Kidney (tissue), 14 donors: ENCODE measurements around the gene SP3. TPM values are rescaled to one million over a fixed set of nuclear protein-coding genes. Genes with fewer than 3 reads are reported as not detected.

Source experiments
- DNase-seq, 5 donors: peaks; one replicate each; pipeline ENCODE4 v3.0.0-alpha.2; 2013 to 2020
- FAIRE-seq: peaks from 2 replicates; lab custom pipeline; 2012; peaks lifted over from hg19 to GRCh38; lab: Jason Lieb, UNC
- H3K27ac ChIP-seq, 2 donors: one replicate each; pipeline ENCODE4 v1.7.0; 2013; ENCODE audit warnings: low read depth in 2 of 2, low read length in 2 of 2, inconsistent platforms in 1 of 2
- H3K27me3 ChIP-seq: one replicate; pipeline ENCODE4 v1.7.1; 2013; ENCODE audit warnings: low read length, inconsistent platforms; ENCODE audit not compliant: control insufficient read depth, insufficient read depth
- H3K36me3 ChIP-seq, 3 donors: one replicate each; pipeline versions ENCODE4 v1.7.0 to v1.7.1; 2013; ENCODE audit warnings: low read length in 3 of 3, control low read depth in 1 of 3, inconsistent platforms in 1 of 3; ENCODE audit not compliant: insufficient read depth in 3 of 3, control insufficient read depth in 2 of 3
- H3K4me1 ChIP-seq, 3 donors: one replicate each; pipeline versions ENCODE4 v1.7.0 to v1.7.1; 2013; ENCODE audit warnings: low read length in 3 of 3, inconsistent platforms in 1 of 3, low read depth in 1 of 3; ENCODE audit not compliant: control insufficient read depth in 2 of 3, insufficient read depth in 2 of 3
- H3K4me3 ChIP-seq, 3 donors: one replicate each; pipeline versions ENCODE4 v1.7.0 to v1.8.1; 2013; ENCODE audit warnings: low read length in 3 of 3, control low read depth in 1 of 3, inconsistent platforms in 1 of 3
- H3K9ac ChIP-seq, 3 donors: one replicate each; pipeline versions ENCODE4 v1.7.0 to v1.7.1; 2013; ENCODE audit warnings: low read length in 3 of 3, control low read depth in 1 of 3, inconsistent platforms in 1 of 3
- H3K9me3 ChIP-seq, 3 donors: one replicate each; pipeline versions ENCODE4 v1.7.0 to v1.7.1; 2013; ENCODE audit warnings: low read length in 3 of 3, control low read depth in 1 of 3, inconsistent platforms in 1 of 3; ENCODE audit not compliant: control insufficient read depth in 2 of 3, insufficient read depth in 1 of 3
- CTCF ChIP-seq: IDR thresholded peaks from 3 replicates; pipeline ENCODE4 v1.5.1; 2012; ENCODE audit warnings: mild to moderate bottlenecking, moderate library complexity, borderline replicate concordance; ENCODE audit not compliant: insufficient read depth; ENCODE audit errors: extremely low read depth
- intact Hi-C: fragments of 100-400 bp; cut with DNase I; formaldehyde crosslinking; loops from one replicate; pipeline ENCODE4 v1.11.1; 2022
- polyA plus RNA-seq: library from polyadenylated mRNA; stranded (reverse); fragments of 350-450 nt; fragmentation: Illumina TruSeq; extraction: RNeasy Lipid Tissue Mini Kit (QIAGEN cat#74804); gene quantifications from one replicate; pipeline ENCODE4 v1.2.3, GENCODE V29; 2014; ENCODE audit warnings: low read depth, low replicate concordance; ENCODE audit not compliant: insufficient read depth
- total RNA-seq: library from RNA; stranded (reverse); fragmentation: NEBNext Ultra II Directional; extraction: Animal tissue kit (Norgen Biotek cat#: 25700); gene quantifications from one replicate; pipeline ENCODE4 v1.2.1, GENCODE V29; 2021
- donor health status: control.
- donor health status: control.
- donor health status: control.
- donor health status: control.
- donor health status: control.
- donor health status: DM: yes; HTN: yes; CAD: no.
- donor health status: Normal renal cell carcinoma (clear cell type).

Gene SP3
- total and polyA plus RNA-seq, 2 donors from 2014 or later: 14.5 to 86.2 TPM

DNA sequence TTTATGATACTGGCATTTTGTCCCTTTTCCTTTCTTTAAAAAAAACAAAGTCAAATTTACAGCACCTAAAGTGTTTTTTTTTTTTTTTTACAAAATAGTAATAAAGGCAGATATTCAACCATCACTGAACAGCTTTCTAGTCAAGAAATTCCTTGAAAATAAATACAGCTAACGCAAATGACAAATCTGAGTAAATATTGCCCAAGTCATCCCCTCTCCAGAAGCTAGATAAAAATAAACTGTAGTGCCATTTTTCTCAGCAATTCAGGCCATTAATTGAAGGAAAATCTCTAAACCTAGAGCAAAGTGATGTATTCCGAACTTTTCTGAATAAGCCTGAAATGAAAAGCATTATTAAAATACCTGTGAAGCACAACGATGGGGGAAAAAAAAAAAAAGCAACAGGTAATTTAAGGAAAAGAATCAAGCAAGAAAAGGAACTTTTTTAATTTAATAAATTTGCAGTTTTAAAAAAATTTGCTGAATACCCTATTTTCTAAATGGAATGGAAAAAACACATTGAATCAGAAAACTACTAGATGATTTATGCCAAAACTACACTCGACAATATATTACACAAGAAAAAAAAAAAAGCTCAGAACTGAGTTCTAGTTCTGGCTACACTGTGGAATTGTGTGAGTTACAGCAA is 6.9 kb downstream of the SP3 start:
- H3K36me3 ChIP-seq: peaks cover 11 to 18% (median 12%) of the 10 kb centered on the region in 3 donors
- H3K9ac ChIP-seq: no peak overlapping the region
- H3K27ac ChIP-seq: no peak overlapping the region
- H3K27me3 ChIP-seq: no peaks in the 10 kb centered on the region
- intact Hi-C loops: no loop called here
- no peak overlapping the region for H3K4me3 ChIP-seq
- H3K9me3 ChIP-seq: no peaks in the 10 kb centered on the region
- no peak for TF ChIP-seq CTCF
- DNase-seq (no peak), FAIRE-seq (no peak)
- peaks cover 0 to 14% (median 0%) of the 10 kb centered on the region in 3 donors for H3K4me1 ChIP-seq

DNA sequence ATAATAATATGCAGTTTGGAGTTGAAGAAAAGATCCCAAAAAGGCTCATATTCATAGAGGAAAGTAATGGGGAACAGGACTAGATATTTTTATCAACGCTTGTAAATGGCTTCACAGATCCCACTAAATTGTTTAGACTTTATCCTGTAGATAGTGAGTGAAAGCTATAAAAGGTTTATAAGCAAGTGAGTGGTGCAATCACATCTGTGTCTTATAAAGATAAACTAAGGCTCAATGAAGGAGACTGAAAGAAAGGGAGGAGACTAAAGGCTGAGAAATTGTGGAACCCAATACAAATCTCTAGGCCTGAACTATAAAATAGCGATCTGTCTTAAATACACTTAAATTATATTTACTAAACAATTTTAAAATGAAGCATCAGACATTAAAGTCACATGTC is 7.7 kb downstream of the SP3 start:
- Histone ChIP-seq H3K9me3 (no peaks in the 10 kb centered on the region), H3K36me3 (peaks cover 15 to 18% (median 18%) of the 10 kb centered on the region in 3 donors), H3K27me3 (no peaks in the 10 kb centered on the region), H3K4me3 (no peak overlapping the region), H3K9ac (no peak overlapping the region), H3K4me1 (peaks cover 0 to 10% (median 2%) of the 10 kb centered on the region in 3 donors), H3K27ac (no peak overlapping the region)
- no peak for FAIRE-seq
- DNase-seq: no peak
- TF ChIP-seq CTCF: no peak
- intact Hi-C loops: no loop called here

GRCh38 chr2:173956454-173956853 is 8.7 kb downstream of the SP3 start:
- Histone ChIP-seq H3K9ac (no peak overlapping the region), H3K9me3 (no peaks in the 10 kb centered on the region), H3K36me3 (peaks cover 15 to 21% (median 18%) of the 10 kb centered on the region in 3 donors), H3K27ac (no peak overlapping the region), H3K4me3 (no peak overlapping the region), H3K4me1 (peaks cover 0 to 6% (median 2%) of the 10 kb centered on the region in 3 donors), H3K27me3 (no peaks in the 10 kb centered on the region)
- no peak for DNase-seq
- no peak for TF ChIP-seq CTCF
- intact Hi-C loops: no loop called here
- no peak for FAIRE-seq
